ENCODE results near the gene SYK.

The SYK gene

GRCh38 chr9:90854637-90855175 lies 53.1 kb downstream of the SYK start:
- no peak for DNase-seq

- DNase-seq = no peak
Observed at GRCh38 chr9:90855208-90855902, 53.7 kb downstream of the SYK start.

- DNase-seq = no peak
Observed at GRCh38 chr9:90857091-90857490, 55.5 kb downstream of the SYK start.

- no peak for DNase-seq
Observed at GRCh38 chr9:90857855-90858254, 56.2 kb downstream of the SYK start.

GRCh38 chr9:90858457-90858901 lies 56.9 kb downstream of the SYK start:
- DNase-seq = no peak

GRCh38 chr9:90860382-90860781 lies 58.8 kb downstream of the SYK start:
- DNase-seq = no peak

- DNase-seq = no peak
Observed at GRCh38 chr9:90860826-90861225, 59.2 kb downstream of the SYK start.

- DNase-seq = no peak
Observed at GRCh38 chr9:90861380-90861779, 59.8 kb downstream of the SYK start.

- no peak for DNase-seq
Observed at GRCh38 chr9:90861826-90862740, 60.5 kb downstream of the SYK start.

GRCh38 chr9:90864779-90865178 lies 63.2 kb downstream of the SYK start:
- DNase-seq = no peak

GRCh38 chr9:90867101-90867500 lies 65.5 kb downstream of the SYK start:
- DNase-seq = no peak

GRCh38 chr9:90868555-90868954 lies 66.9 kb downstream of the SYK start:
- no peak for DNase-seq

GRCh38 chr9:90869361-90869760 lies 67.7 kb downstream of the SYK start:
- no peak for DNase-seq

- DNase-seq = peak; percentile 41
Observed at GRCh38 chr9:90870621-90871326, 69.2 kb downstream of the SYK start.

- DNase-seq = no peak
Observed at GRCh38 chr9:90871327-90871935, 69.8 kb downstream of the SYK start.

GRCh38 chr9:90872835-90873294 lies 71.2 kb downstream of the SYK start:
- DNase-seq = no peak

GRCh38 chr9:90873422-90873821 lies 71.8 kb downstream of the SYK start:
- DNase-seq = no peak

- DNase-seq = no peak
Observed at GRCh38 chr9:90874194-90874593, 72.6 kb downstream of the SYK start.

GRCh38 chr9:90878562-90878961 lies 76.9 kb downstream of the SYK start:
- DNase-seq = no peak

- DNase-seq = no peak
Observed at GRCh38 chr9:90880066-90880465, 78.4 kb downstream of the SYK start.

- no peak for DNase-seq
Observed at GRCh38 chr9:90880669-90881068, 79.0 kb downstream of the SYK start.

GRCh38 chr9:90881648-90882047 lies 80.0 kb downstream of the SYK start:
- DNase-seq = no peak

Measured in femur (tissue), 1 donor.